GM12892 (cell line): Measurements from ENCODE around the gene SEPTIN5.

Experiments
- DNase-seq: peaks from one replicate; pipeline ENCODE4 v3.0.0; 2011; ENCODE audit not compliant: insufficient read length
- FAIRE-seq: peaks from 2 replicates; lab custom pipeline; 2011; peaks lifted over from hg19 to GRCh38; lab: Jason Lieb, UNC
- POLR2A ChIP-seq: IDR thresholded peaks from 2 replicates; pipeline ENCODE4 v1.6.1; 2011; ENCODE audit warnings: low read depth, low read length, control low read depth
- POLR2AphosphoS5 ChIP-seq: IDR thresholded peaks from 2 replicates; pipeline ENCODE4 v1.6.1; 2011; ENCODE audit warnings: low read depth, low read length, control low read depth
- TAF1 ChIP-seq: IDR thresholded peaks from 2 replicates; pipeline ENCODE4 v1.6.1; 2011; ENCODE audit warnings: low read depth, mild to moderate bottlenecking, control low read depth, low read length, borderline replicate concordance

SEPTIN5 gene

GRCh38 chr22:19737846-19738663 is 23.8 kb downstream of the SEPTIN5 start:
- TF ChIP-seq TAF1 (no peak), POLR2A (no peak), POLR2AphosphoS5 (no peak)
- no peak for DNase-seq
- no peak for FAIRE-seq

DNA sequence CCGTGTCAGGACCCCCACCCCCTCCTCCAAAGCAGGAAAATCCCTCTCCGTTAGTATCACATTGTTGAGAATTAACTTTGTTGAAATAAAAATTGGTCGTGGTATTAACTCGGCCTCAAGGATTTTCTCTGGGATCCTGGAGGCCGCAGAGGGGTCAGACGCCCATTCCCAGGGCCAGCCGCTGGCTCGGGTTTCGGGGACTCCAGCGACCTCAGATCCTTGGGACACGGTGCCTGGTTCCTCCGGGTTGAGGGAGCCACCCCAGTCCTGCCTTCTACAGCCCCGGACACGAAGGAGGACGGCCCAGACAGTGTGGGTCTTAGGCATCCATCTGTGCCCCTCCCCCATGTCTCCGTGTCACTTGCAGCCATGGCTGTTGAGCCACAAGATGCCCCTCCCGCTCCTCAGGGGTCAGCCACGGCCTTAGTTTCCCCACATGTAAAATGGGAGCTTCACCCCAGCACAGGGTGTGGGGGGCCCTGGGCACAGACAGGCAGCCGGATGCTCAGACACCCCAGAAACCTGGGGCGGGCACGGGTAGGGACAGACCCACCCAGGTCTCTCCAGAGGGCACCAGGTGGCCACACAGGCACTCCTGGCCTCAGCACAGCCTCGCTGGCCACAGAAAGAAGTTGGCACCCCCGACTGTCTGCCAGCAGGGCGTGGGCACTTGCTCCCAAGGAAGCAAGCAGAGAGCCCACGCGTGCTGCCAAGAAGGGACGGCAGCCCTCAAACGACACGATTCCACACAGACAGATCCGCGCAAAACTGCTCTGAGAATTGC is 24.6 kb downstream of the SEPTIN5 start:
- no peak for DNase-seq
- TF ChIP-seq POLR2AphosphoS5 (no peak), TAF1 (no peak), POLR2A (no peak)
- no peak for FAIRE-seq

DNA sequence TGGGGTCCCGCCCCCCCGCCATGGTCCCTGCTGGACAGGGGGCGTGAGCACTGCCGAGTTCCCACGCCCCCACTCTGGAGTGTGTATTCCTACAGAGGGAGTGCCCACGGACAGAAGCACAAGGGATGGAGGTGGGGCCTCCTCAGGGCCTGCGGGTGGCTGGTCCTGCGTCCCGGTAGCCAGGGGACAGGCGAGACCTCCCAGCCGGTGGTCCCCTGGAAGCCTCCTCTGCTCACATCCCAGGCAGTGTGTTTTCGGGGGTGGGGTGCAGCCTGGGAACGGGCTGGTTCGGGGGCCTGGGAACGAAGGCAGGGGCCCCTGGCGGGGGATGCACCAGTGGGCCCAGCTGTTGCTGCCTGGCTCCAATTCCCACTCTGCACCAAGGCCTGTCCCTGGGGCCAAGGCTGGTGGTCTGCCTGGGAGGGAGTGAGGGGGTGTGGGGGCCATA is 25.2 kb downstream of the SEPTIN5 start:
- TF ChIP-seq POLR2A (no peak), POLR2AphosphoS5 (no peak), TAF1 (no peak)
- DNase-seq (no peak), FAIRE-seq (no peak)

DNA sequence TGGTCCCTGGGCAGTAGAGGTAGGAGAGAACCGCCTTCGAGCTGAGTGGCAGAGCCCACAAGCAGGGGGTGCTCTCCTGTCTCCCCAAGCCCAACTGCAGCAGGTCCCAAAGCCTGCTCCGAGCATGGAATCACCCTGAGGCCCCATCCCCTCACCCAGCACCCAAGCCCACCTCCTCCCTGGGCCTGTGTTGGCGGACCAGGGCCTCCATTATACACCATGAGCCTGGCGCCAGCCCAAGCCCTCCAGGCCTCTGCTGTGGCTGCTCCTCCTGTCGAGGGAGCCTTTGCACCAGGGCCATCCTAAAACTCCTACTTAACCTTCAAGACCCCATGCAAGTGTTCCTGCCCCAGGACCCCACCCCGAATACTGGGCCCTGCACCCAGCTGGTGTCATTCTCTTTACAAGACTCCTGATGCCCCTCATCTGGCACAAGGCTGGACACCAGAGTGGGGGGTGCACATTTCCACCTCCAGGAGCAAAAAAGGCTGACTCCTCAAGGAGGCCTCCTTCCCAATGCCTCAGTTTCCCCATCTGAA is 25.7 kb downstream of the SEPTIN5 start:
- DNase-seq (no peak), FAIRE-seq (no peak)
- TF ChIP-seq TAF1 = no peak
- TF ChIP-seq POLR2AphosphoS5 = no peak
- no peak for TF ChIP-seq POLR2A

DNA sequence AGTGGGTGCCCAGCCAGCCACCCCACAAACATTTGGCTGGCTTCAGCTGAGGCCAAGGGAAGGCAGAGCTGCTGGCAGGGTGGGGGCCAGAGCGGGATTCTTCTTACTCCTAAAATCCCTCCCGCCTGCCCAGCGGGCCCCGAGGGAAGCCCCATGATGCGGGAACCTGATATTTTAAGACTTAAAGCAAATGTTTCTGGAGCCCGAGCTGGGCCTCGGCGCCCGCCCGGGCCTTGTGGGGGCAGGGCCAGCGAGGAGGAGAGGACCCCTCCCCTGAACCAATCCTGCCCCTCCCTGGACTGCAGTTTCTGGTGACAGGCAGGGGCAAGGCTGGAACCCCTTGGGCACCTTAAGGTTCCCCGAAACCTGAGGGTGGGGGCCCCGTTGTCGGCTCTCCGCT is 26.3 kb downstream of the SEPTIN5 start:
- no peak for FAIRE-seq
- no peak for TF ChIP-seq POLR2AphosphoS5
- no peak for TF ChIP-seq TAF1
- TF ChIP-seq POLR2A = no peak
- no peak for DNase-seq

DNA sequence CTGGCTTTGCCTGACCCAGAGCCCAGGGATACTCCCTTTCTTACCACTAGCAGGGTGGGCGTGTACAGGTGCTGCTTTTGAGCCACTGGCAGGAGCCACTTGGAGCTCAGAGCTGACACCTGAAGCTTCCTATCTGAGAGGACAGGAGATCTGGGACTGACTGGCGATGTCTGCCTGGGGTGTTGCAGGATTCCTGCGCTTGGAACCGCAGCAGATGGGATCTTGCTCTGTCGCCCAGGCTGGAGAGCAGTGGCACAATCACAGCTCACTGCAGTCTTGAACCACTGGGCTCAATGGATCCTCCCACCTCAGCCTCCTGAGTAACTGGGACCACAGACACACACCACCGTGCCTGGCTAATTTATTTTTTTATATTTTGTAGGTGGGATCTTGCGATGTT is 26.8 kb downstream of the SEPTIN5 start:
- TF ChIP-seq POLR2A (no peak), TAF1 (no peak), POLR2AphosphoS5 (no peak)

GRCh38 chr22:19742160-19743066 is 28.1 kb downstream of the SEPTIN5 start:
- TF ChIP-seq TAF1 (no peak), POLR2A (no peak), POLR2AphosphoS5 (no peak)
- DNase-seq (no peak), FAIRE-seq (no peak)

More for the DNA sequence above, 26.8 kb downstream of the SEPTIN5 start:
- DNase-seq = no peak
- FAIRE-seq = no peak

DNA sequence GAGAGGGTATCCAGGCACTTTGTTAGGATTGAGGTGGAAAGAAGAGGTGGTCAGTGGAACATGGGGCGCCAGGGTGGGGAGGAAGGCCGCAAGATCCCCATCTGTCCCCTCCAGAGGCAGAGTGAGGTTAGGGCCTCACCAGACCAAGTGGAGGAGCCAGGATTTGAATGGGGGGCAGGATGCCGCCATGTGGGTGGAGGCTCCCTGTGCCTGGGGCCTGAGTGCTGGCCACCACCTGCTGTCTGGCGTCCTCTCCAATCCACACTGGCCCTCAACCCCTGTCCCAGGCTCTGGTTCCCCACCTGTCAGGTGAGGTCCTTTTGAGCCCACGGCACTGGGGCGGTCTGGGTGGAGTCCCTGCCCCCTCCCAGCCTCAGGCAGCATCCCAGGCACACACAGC is 28.8 kb downstream of the SEPTIN5 start:
- FAIRE-seq (no peak), DNase-seq (no peak)
- TF ChIP-seq POLR2A = no peak
- no peak for TF ChIP-seq POLR2AphosphoS5
- TF ChIP-seq TAF1 = no peak

- FAIRE-seq (no peak), DNase-seq (no peak)
- TF ChIP-seq TAF1 = no peak
- no peak for TF ChIP-seq POLR2A
Measured at GRCh38 chr22:19743651-19744050, 29.3 kb downstream of the SEPTIN5 start.

GRCh38 chr22:19744350-19745006 is 30.2 kb downstream of the SEPTIN5 start:
- DNase-seq (no peak), FAIRE-seq (no peak)
- no peak for TF ChIP-seq POLR2AphosphoS5
- TF ChIP-seq POLR2A = no peak
- TF ChIP-seq TAF1 = no peak
